GOT3 (cell line): ENCODE measurements around the gene CNOT6.
"Not testable (repeated sequence)": the region's sequence is repeated elsewhere in the genome, so short reads cannot be mapped to it uniquely, and the experiment has no call there.

Experiments
- DNase-seq: peaks from one replicate; lab custom pipeline; 2025; ENCODE audit warnings: mixed read lengths; lab: John Stamatoyannopoulos, UW

CNOT6 gene

GRCh38 chr5:180494060-180494509, at the start of gene CNOT6:
Gene CNOT6 (plus strand): TSS chr5:180494379. CDS start chr5:180529277, 34,898 bp downstream.
- DNase-seq, result peak; percentile 94

DNA sequence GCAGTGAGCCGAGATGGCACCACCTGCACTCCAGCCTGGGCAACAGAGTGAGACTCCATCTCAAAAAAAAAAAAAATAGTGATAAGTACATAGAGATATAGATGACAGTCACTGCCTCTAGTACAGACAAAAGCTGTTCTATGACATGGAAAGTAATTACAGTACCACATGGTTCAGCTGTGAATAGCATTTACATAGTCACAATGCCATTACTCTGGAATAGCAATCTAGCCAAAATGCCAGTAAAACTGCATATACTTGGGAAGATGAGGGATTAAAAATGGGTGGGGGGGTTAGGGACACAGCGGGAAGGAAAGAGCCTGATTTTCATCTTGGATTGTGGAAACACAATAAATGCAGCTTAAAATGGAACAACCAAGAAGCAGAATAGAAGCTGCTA, 39.4 kb upstream of the CNOT6 start:
- DNase-seq, result no peak

GRCh38 chr5:180455872-180456271, 38.3 kb upstream of the CNOT6 start:
- no peak for DNase-seq

DNA sequence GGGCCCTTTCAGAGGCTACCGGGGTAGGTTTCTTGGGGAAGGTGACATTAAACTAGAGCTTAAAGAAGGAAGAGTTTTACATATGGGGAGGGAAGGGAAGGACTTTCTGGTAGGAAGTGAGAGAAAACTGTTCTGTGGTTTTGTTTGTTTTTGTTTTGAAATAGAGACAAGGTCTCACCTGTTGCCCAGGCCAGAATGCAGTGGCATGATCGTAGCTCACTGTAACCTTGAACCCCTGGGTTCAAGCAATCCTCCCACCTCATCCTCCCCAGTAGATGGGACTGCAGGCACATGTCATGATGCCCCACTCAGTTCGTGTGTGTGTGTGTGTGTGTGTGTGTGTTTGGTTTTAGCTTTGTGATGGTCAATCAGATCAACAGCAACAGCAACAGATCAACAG, 37.4 kb upstream of the CNOT6 start:
- no peak for DNase-seq

- DNase-seq, result not testable (repeated sequence)
Measured at GRCh38 chr5:180458852-180459673, 35.1 kb upstream of the CNOT6 start.

DNA sequence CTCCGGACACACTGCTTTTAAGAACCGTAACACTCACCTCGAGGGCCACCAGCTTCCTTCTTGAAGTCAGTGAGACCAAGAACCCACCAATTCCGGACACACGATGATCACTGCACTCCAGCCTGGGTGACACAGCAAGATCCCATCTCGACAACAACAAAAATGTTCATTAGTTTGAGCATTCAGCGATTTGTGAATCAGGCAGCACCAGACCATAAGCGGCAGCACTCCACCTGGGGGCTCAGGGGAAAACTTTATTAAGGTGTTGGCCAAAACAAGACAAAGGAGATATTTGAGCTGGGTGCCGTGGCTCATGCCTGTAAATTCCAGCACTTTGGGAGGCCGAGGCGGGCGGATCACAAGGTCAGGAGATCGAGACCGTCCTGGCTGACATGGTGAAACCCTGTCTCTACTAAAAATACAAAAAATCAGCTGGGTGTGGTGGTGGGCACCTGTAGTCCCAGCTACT, 34.5 kb upstream of the CNOT6 start:
- not testable (repeated sequence) for DNase-seq

GRCh38 chr5:180460834-180461233, 33.3 kb upstream of the CNOT6 start:
- no peak for DNase-seq

GRCh38 chr5:180461303-180461702, 32.9 kb upstream of the CNOT6 start:
- DNase-seq, result no peak

DNA sequence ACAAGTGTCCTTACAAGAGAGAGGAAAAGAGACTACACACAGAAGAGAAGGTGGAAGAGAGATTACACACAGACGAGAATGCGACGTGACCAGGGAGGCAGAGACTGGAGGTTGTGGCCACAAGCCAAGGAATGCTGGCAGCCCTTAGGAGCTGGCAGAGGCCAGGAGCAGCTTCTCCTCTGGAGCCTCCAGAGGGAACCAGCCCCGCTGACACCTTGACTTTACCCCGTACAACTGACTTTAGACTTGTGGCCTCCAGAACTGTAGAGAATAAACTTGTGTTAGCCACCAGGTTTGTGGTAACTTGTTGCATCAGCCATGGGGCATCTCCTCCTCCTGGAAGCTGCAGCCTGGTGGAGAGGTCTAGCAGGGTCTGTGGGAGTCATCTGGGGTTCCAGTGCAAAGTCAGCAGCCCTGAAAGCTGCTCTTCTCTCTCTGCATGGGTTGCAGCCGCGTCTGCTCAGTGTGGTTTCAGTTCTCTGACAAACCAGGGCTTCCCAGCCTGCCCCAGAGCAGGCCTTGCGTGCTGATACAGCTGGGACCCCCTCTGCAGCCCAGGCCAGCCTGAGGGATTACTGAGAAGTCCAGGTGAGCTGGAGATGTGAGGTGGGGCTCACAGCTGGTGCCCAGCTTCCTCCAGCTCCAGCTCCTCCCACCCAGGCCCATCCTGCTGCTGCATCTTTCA, 30.8 kb upstream of the CNOT6 start:
- no peak for DNase-seq

- no peak for DNase-seq
Measured at GRCh38 chr5:180463916-180464602, 30.1 kb upstream of the CNOT6 start.

DNA sequence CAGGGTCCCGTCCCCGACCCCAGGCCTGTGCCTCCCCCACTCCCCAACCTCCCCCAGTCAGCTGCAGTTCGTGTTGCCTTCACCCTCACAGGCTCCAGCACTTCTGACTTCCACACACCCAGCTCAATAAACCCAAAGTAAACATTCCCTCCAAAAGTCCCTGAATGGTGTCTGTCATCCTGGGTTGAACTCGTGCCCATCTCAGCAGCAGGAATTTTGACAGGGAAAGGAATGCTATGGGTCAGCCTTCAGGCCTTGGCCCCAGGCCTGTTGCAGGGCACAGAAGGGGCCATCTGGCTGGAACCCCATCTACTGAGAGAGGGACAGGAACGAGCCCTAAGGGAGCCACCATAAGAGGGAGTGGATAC, 29.6 kb upstream of the CNOT6 start:
- no peak for DNase-seq

DNA sequence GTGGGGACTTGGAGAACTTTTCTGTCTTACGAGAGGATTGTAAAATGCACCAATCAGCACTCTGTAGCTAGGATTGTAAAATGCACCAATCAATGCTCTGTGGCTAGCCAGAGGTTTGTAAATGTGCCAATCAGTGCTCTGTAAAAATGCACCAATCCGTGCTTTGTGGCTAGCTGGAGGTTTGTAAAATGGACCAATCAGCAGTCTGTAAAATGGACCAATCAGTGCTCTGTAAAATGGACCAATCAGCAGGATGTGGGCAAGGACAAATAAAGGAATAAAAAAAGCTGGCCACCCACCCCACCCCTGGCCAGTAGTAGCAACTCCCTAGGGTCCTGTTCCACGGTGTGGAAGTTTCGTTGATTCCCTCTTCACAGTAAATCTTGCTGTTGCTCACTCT, 29.1 kb upstream of the CNOT6 start:
- not testable (repeated sequence) for DNase-seq

- DNase-seq, result no peak
Measured at GRCh38 chr5:180466316-180466715, 27.9 kb upstream of the CNOT6 start.

- DNase-seq, result no peak
Measured at GRCh38 chr5:180467028-180467975, 26.9 kb upstream of the CNOT6 start.

DNA sequence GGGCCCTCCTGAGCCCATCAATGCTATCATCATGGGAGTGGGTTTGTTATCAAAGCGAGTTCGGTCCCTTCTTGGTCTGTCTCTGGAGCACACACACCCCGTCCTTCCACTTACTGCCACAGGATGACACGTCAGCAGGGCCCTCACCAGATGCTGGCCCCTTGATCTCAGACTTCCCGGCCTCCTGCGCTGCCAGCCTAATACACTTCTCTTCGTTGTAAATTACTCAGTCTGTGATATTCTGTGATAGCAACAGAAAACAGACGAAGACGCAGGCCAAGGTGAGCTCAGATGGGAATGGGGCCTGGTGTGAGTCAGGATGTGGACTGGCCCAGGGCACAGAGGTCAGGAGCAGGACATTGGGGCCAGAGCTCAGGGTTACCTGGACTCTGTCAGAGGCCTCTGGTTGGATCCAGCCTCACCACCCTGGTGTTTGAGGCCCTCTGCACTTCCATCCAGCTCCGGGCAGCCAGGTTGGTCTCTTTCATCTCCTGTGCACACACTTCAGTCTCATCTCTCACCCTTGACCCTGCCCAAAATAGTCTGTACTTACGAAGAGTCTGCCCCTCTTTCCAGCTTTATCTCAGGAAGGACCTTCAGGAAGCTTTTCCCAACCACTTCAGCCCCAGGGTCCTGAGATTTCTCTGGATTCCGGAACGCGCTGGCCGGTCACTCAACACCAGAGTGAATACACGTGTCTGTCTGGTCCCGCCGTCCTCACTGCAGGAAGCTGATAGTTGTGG, 26.0 kb upstream of the CNOT6 start:
- DNase-seq, result no peak

DNA sequence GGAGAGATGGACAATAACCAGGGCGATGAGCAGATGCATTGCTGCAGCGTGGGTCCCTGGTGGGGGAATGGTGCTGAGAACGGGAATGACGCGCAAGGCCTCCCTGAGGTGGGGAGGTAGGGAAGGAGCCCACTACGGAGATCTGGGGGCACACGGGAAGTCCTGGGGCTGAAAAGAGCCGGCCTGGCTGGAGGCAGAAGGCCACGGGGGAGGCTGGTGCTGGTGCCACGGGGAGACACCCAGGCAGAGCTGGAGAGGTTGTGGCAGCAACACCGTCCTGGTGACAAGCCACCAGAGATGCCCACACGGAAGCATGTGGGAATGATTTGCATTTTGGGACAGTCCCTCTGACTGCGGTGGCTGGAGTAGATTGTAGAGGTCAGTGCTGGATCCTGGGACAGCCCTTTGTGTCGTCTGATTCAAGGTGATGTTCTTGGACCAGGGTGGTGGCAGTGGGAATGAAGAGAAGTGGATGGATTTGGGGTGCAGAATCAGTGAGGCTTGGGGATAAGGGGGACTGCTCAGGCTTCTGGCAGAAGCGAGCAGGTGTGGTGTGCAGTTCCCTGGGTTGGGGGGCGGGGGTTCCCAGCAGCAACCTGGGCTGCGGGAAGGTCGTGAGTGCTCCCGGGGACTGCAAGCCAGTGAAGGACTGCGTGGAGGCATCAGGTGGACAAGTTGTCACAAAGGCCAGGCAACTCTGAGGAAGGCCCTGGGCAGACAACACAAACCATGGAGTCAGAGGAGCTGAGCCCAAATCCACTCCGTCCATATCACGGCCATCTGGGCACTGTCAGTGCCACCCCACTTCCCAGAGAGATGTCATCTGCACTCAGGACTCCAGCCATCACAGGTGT, 25.2 kb upstream of the CNOT6 start:
- no peak for DNase-seq

- no peak for DNase-seq
Measured at GRCh38 chr5:180469586-180469865, 24.7 kb upstream of the CNOT6 start.

GRCh38 chr5:180469866-180470265, 24.3 kb upstream of the CNOT6 start:
- DNase-seq, result no peak

DNA sequence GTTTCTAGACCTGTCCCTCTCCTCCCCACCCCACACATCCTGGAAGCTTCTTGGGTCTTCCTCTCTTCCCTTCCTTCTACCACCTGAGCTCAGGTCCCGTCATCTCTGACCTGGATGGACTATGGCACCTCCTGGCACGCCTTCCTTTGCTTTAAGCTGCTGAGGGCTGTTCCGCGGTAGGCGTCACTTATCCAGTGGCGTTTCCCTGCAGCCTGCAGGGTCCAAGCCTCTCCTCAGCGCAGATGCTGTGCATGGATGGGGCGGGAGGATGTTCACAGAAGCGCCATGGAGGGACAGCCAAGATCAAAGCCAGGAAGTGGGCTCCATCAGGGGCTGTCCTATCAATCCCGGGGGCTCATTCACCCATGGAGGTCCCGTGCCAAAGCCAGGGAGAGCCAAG, 23.8 kb upstream of the CNOT6 start:
- no peak for DNase-seq

GRCh38 chr5:180470966-180471582, 23.1 kb upstream of the CNOT6 start:
- peak; percentile 16 for DNase-seq
